ENCODE data around the gene MRTFA. TPM values are rescaled to one million over a fixed set of nuclear protein-coding genes. Genes with fewer than 3 reads are reported as not detected.

The MRTFA gene
- total and polyA plus RNA-seq, 2 of the 13 experiments (the other 11 are each of a cell fraction or from before 2014, with no cell fraction given) = 2.4 to 8.2 TPM

- TF ChIP-seq ZNF710 (CRISPR knock-in tag; IDR thresholded peaks at IDR 0.05; ENCODE audit: borderline replicate concordance) (no peak), ZNF563 (CRISPR knock-in tag; IDR thresholded peaks at IDR 0.05) (no peak), ARNT (IDR thresholded peaks at IDR 0.05) (no peak)
These were observed 26.1 kb downstream of the MRTFA start (continued) for GRCh38 chr22:40610329-40610850.

DNA sequence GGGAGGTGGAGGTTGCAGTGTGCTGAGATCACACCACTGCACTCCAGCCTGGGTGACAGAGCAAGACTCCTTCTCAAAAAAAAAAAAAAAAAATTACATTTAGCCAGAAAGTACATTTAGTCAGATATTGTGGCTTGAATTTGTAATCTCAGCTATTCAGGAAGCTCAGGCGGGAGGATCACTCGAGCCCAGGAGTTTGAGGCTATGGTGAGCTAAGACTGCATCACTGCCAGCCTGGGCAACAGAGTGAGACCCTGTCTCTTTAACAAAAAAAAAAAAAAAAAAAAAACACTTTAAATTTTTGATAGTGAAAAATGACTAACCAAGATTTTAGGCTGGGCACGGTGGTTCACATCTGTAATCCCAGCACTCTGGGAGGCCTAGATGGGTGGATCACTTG is 27.3 kb downstream of the MRTFA start:
- Histone ChIP-seq H3K4me1 (ENCODE audit: insufficient read depth, low read length) (peaks cover 38% of the 10 kb centered on the region), H3K36me3 (replicated peaks in 1 of 2; ENCODE audit: control insufficient read depth in 1 of 2, insufficient read depth in 2 of 2, low read length in 2 of 2) (no peaks in the 10 kb centered on the region), H3K9me3 (ENCODE audit: low read length) (no peaks in the 10 kb centered on the region), H3K9ac (ENCODE audit: insufficient read depth, low read depth, low read length) (no peak overlapping the region), H2AFZ (ENCODE audit: low read length) (no peak overlapping the region), H4K20me1 (ENCODE audit: insufficient read depth, low read length) (no peaks in the 10 kb centered on the region; the same call in 1 of the 2 replicates), H3K4me3 (replicated peaks in 1 of 3; ENCODE audit: insufficient read depth in 1 of 3, low read depth in 2 of 3, low read length in 3 of 3) (no peak overlapping the region), H3K4me2 (ENCODE audit: low read depth, low read length) (no peak overlapping the region), H3K27ac (ENCODE audit: extremely low read length, insufficient read depth, low read length) (no peak overlapping the region), H3K79me2 (ENCODE audit: insufficient read depth, low read length) (peaks cover 70% of the 10 kb centered on the region), H3K27me3 (ENCODE audit: control insufficient read depth in 1 of 2, insufficient read depth in 2 of 2, low read length in 2 of 2) (no peaks in the 10 kb centered on the region)
- no peak for ATAC-seq
- WGBS (ENCODE audit: low lambda C conversion rate) = 90% methylated on average over 3 of the region's 3 CpGs
- DNase-seq (ENCODE audit: low spot score) = no peak
- intact Hi-C loops (cut with micrococcal nuclease; ENCODE audit: unreplicated experiment) (no loop called here), in situ Hi-C loops (cut with HindIII; ENCODE audit: extremely low pct_ligation_motif_present, low pct_unique_long_range_greater_than_20kb) (no loop called here)
- CTCF ChIA-PET (ENCODE audit: low intra/inter-chr PET ratio, low total read pairs) = no interaction called here
- no peak for FAIRE-seq
- POLR2A ChIA-PET = no interaction called here
- no TSS peak for BruUV-seq (replicated peaks)
- no peak for TF ChIP-seq NFAT5 (CRISPR knock-in tag; IDR thresholded peaks at IDR 0.05)
- no peak for TF ChIP-seq NR3C1 (CRISPR knock-in tag; IDR thresholded peaks at IDR 0.05)
- TF ChIP-seq, protein P1, sequence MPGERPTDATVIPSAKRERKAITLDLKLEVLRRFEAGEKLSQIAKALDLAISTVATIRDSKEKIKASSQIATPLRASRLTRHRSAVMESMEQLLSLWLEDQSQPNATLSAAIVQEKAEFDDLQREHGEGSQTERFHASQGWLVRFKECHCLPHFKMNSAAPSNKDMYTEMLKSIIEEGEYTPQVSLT (CRISPR knock-in tag; IDR thresholded peaks at IDR 0.05; ENCODE audit: borderline replicate concordance, low read depth) = no peak
- no peak for TF ChIP-seq ZNF362 (CRISPR knock-in tag; IDR thresholded peaks at IDR 0.05; ENCODE audit: borderline replicate concordance)

Measured in HepG2 (cell line).